ENCODE results near the gene GLDC. TPM values are rescaled to one million over a fixed set of nuclear protein-coding genes. Genes with fewer than 3 reads are reported as not detected.

The GLDC gene
- total RNA-seq, result not detected

GRCh38 chr9:6645355-6646292 is at the start of gene GLDC:
Gene GLDC (minus strand): TSS chr9:6645729. CDS start chr9:6645499, 230 bp downstream.
- TF ChIP-seq CTCF (IDR thresholded peaks at IDR 0.05; ENCODE audit: low read depth), result no peak

DNA sequence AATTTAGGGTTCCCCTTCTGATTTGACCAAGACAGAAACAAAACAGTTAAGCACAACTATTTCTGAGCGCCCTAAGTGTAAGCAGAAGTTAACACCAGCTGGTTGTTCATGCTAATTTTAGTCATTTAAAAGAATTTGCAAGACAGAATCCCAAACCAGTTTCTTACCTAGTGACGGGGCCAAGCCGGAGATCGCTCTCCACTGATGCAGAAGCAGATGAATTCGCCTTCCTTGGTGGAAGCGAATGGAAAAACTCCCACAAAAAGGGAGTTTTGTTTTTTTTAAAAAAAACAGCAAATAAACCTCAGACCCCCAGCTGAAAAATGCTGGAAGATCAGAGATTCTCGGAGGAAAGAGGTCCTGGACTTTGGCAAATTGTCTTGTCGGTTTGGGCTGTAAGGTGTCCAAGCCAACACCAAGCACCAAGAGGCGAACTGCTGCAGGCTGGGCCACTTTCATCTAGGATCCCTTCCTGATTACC is 47.4 kb upstream of the GLDC start:
- no peak for TF ChIP-seq CTCF (IDR thresholded peaks at IDR 0.05; ENCODE audit: low read depth)

- TF ChIP-seq CTCF (IDR thresholded peaks at IDR 0.05; ENCODE audit: low read depth), result no peak
These were observed 46.9 kb upstream of the GLDC start for GRCh38 chr9:6692433-6692832.

- TF ChIP-seq CTCF (IDR thresholded peaks at IDR 0.05; ENCODE audit: low read depth), result no peak
These were observed 44.6 kb upstream of the GLDC start for GRCh38 chr9:6689893-6690674.

- no peak for TF ChIP-seq CTCF (IDR thresholded peaks at IDR 0.05; ENCODE audit: low read depth)
These were observed 41.7 kb upstream of the GLDC start for GRCh38 chr9:6687180-6687579.

GRCh38 chr9:6686396-6686795 is 40.9 kb upstream of the GLDC start:
- no peak for TF ChIP-seq CTCF (IDR thresholded peaks at IDR 0.05; ENCODE audit: low read depth)

GRCh38 chr9:6681957-6682501 is 36.5 kb upstream of the GLDC start:
- TF ChIP-seq CTCF (IDR thresholded peaks at IDR 0.05; ENCODE audit: low read depth), result no peak

Data from subcutaneous adipose tissue (tissue), 4 donors.